ENCODE results near the gene HP. TPM values are rescaled to one million over a fixed set of nuclear protein-coding genes. Genes with fewer than 3 reads are reported as not detected.

HP gene
- total RNA-seq, 1 experiment from 2014 or later: 18.1 TPM

- Histone ChIP-seq H3K9me3 (ENCODE audit: control insufficient read depth in 1 of 2, insufficient read depth in 1 of 2, low read depth in 1 of 2, low read length in 2 of 2) (no peaks in the 10 kb centered on the region; a peak in 2 of 4 replicates), H3K27me3 (ENCODE audit: insufficient read depth, low read length) (peaks cover 10% of the 10 kb centered on the region; the same call in 1 of the 2 replicates), H3K9me2 (ENCODE audit: insufficient read depth) (no peaks in the 10 kb centered on the region), H2AFZ (ENCODE audit: low read depth, low read length, poor library complexity, severe bottlenecking) (no peak overlapping the region), H3K4me3 (replicated peaks in 1 of 2; ENCODE audit: low read depth in 1 of 2, low read length in 2 of 2) (no peak overlapping the region), H3K36me3 (ENCODE audit: control insufficient read depth in 1 of 2, insufficient read depth in 2 of 2, low read length in 2 of 2) (no peaks in the 10 kb centered on the region), H4K20me1 (ENCODE audit: insufficient read depth) (no peaks in the 10 kb centered on the region), H3K9ac (ENCODE audit: low read length) (no peak overlapping the region), H3K4me2 (ENCODE audit: low read length) (no peak overlapping the region), H3K79me2 (ENCODE audit: insufficient read depth, low read length) (no peaks in the 10 kb centered on the region), H3K4me1 (ENCODE audit: control insufficient read depth in 1 of 2, insufficient read depth in 2 of 2, low read length in 2 of 2) (no peaks in the 10 kb centered on the region), H3K27ac (ENCODE audit: low read depth, low read length) (no peak overlapping the region)
- ChIA-PET RAD21 (ENCODE audit: low non-redundant PET in 1 of 2, low total read pairs in 2 of 2, uncharacterized antibody in 2 of 2, unreplicated experiment in 2 of 2) (no interaction called here), CTCF (no interaction called here), POLR2A (no interaction called here)
- no TSS peak for BruUV-seq (replicated peaks)
- TF ChIP-seq ZNF274 (IDR thresholded peaks at IDR 0.05; ENCODE audit: low read depth, low read length): no peak
- no peak for TF ChIP-seq MAX (IDR thresholded peaks at IDR 0.05)
- no peak for TF ChIP-seq EZH2 (IDR thresholded peaks at IDR 0.05)
- no peak for TF ChIP-seq JUND (IDR thresholded peaks at IDR 0.05)
- no peak for TF ChIP-seq ZFX (IDR thresholded peaks at IDR 0.05)
- no peak for TF ChIP-seq SIN3A (IDR thresholded peaks at IDR 0.05; ENCODE audit: low read depth)
- TF ChIP-seq EZH2phosphoT487 (IDR thresholded peaks at IDR 0.05; ENCODE audit: borderline replicate concordance): no peak
- no peak for TF ChIP-seq RAD21 (IDR thresholded peaks at IDR 0.05; ENCODE audit: low read depth)
- TF ChIP-seq FOSL1 (IDR thresholded peaks at IDR 0.05; ENCODE audit: low read depth): no peak
- no peak for TF ChIP-seq EGR1 (IDR thresholded peaks at IDR 0.05; ENCODE audit: low read depth)
- no peak for TF ChIP-seq SP1 (IDR thresholded peaks at IDR 0.05; ENCODE audit: low read depth)
- TF ChIP-seq ZBTB33 (IDR thresholded peaks at IDR 0.05; ENCODE audit: extremely low read depth, insufficient replicate concordance, low read length): no peak
- no peak for TF ChIP-seq POLR2A (IDR thresholded peaks at IDR 0.05; ENCODE audit: borderline replicate concordance, extremely low read depth, insufficient read depth, insufficient read length)
- TF ChIP-seq SRF (IDR thresholded peaks at IDR 0.05; ENCODE audit: low read depth): no peak
- no peak for TF ChIP-seq TCF7L2 (IDR thresholded peaks at IDR 0.05; ENCODE audit: borderline replicate concordance, extremely low read depth, insufficient read depth, insufficient read length)
- TF ChIP-seq POLR2AphosphoS5 (IDR thresholded peaks at IDR 0.05; ENCODE audit: low read depth, low read length): no peak
- no peak for TF ChIP-seq ATF3 (IDR thresholded peaks at IDR 0.05)
- no peak for TF ChIP-seq CEBPB (IDR thresholded peaks at IDR 0.05; ENCODE audit: low read depth)
- no peak for TF ChIP-seq CTCF (IDR thresholded peaks at IDR 0.05 in 2 of 3, conservative IDR thresholded peaks at IDR 0.05 in 1 of 3; ENCODE audit: borderline replicate concordance in 1 of 3, insufficient read depth in 1 of 3, low read depth in 2 of 3, low read length in 2 of 3)
- intact Hi-C loops (cut with micrococcal nuclease): no loop called here
- DNase-seq (ENCODE audit: low read depth, low spot score): no peak
- no peak for ATAC-seq
These were observed 5.2 kb upstream of the HP start for GRCh38 chr16:72049110-72049509.
